ENCODE measurements around the gene GGACT.
A peak's percentile ranks its signal among the peaks of the same experiment; 100 is the strongest.

GGACT gene

DNA sequence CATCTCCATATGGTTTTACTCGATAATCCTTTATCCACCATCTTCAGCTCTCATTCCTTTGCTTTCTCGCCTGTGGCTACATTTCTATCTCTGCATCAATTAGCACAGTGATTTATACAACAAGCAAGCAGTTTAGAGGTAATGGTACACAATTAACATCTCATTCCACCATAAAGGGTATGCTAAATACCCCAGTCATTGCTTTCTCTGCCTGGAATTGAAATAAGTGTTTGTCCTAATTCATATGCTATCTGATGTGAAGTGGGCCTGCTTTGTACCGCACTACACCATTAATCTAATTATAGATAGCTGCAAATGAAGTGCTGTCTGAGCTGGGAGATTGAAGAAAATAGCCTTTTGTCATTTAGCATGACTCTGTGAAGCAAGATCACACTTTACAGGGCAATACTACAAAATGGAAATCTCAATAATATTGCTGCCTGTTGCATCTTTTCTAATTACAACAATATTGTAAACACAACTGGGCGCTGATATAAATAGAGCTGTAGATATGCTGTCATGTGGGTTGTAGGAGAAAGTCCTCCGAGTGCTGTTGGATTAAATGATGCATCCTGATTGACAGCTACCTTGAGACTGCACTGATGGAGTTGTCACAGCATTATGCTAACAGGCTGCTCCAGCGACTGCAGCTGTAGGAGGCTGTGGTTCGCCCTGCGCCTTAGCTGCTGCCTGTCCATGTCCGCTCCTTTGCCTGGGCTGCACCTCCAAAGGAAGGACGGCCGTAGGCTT is 78.2 kb downstream of the GGACT start:
- DNase-seq = no peak

- no peak for DNase-seq
Observed at GRCh38 chr13:100508996-100509395, 79.6 kb downstream of the GGACT start.

- DNase-seq = no peak
Observed at GRCh38 chr13:100508455-100508854, 80.1 kb downstream of the GGACT start.

GRCh38 chr13:100506600-100507422 is 81.8 kb downstream of the GGACT start:
- no peak for DNase-seq

- peak; percentile 16 to 26 for DNase-seq
Observed at GRCh38 chr13:100506154-100506553, 82.4 kb downstream of the GGACT start.

DNA sequence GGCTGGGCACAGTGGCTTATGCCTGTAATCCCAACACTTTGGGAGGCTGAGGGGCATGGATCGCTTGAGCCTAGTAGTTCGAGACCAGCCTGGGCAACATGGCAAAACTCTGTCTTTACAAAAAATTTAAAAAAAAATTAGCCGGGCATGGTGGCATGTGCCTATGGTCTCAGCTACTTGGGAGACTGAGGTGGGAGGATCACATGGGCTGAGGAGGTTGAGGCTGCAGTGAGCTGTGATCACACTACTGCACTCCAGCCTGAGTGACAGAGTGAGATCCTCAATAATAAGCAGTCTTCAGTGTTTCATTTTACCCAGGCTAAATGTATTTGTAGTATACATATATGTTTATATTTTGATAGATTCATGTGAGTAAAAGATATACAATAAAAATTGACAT is 85.0 kb downstream of the GGACT start:
- no peak for DNase-seq

GRCh38 chr13:100502446-100502845 is 86.1 kb downstream of the GGACT start:
- DNase-seq = no peak

DNA sequence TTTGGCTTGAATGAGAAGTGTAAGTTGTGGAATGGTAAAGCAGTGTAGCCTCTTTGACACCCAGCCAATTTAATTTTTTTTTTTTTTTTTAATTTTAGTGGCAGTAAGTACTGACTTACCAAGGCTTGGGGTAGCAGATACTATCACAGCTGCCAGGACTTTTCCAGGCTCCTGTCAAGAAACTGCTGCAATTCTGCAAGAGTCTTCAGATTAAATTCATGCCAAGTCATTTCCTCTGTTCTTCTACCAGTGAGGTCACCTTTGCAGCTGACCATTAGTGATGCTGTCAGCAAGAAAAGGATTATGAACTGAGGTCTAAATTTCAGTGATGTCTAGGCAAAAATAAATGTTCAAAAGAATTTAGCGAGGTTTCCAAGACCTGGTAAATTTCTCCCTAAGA is 91.2 kb downstream of the GGACT start:
- no peak for DNase-seq

GRCh38 chr13:100495455-100495854 is 93.1 kb downstream of the GGACT start:
- DNase-seq = no peak

GRCh38 chr13:100493418-100493817 is 95.2 kb downstream of the GGACT start:
- no peak for DNase-seq

DNA sequence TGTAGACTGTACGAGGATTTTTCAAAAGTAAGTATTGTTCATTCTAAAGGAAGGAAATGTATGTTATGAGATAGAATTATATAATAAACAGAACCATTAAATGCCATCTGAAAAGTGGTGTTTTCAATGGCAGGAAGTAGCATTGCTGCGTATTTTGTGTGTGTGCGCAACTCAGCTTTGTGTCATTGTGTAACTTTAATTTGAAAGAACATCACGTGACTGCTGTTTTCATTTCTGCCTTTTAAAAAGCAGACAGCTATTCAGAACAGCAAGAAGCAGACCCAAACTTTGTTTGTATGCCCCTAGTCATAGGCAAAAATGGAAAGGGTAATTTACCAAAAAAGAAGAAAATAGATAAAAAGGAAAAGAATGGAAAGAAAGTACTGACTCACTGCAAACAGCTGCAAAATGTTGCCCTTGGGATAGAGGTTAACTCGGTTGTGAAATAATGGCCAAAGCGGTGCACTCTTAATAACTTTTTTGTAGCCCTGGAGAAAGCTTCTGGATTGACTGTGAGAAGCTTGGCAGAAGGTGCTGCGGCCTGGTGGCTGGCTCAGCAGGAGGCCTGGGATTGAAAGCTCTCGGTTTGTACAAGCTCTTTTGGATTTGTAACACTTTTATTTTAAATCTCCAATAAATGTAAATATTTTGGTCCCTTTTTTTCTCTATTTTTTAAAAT is 97.3 kb downstream of the GGACT start:
- no peak for DNase-seq

DNA sequence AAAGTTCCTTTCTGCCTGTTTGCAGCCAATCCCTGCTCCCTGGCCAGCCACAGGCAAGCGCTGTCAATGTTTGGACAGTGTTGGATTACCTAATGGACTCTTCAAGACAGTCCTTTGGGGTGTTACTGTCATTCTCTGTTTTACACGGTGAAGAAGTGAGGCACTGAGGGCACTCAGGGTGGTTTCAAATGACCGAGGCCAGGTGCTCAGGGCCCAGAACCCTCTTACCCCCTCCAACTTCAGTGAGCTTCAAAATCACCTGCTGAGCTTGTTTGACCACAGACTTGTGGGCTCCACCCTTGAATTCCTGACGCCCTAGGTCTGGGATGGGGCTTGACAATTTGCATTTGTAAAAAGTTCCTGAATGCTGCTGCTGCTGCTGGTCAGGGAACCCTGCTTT is 97.9 kb downstream of the GGACT start:
- no peak for DNase-seq

GRCh38 chr13:100485265-100485664 is 103.3 kb downstream of the GGACT start:
- no peak for DNase-seq

DNA sequence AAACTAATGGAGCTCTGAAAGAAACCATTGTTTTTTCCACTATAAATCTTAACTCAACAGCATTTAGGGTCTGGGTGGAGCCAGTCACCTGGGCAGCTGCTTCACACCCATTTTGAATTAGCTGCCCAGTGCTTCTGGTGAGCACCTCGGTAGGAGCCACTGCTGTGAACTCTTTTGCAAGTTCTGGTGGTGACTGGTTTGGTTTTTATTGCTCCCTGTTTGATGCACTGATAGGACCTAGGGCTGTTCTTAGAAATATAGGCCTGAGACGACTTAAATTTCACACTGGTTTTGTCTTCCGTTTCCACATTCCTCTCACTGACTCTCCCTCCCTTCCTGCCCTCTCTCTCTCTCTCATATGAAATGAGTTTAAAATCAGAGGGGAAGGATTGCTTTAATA is 103.9 kb downstream of the GGACT start:
- DNase-seq = no peak

DNA sequence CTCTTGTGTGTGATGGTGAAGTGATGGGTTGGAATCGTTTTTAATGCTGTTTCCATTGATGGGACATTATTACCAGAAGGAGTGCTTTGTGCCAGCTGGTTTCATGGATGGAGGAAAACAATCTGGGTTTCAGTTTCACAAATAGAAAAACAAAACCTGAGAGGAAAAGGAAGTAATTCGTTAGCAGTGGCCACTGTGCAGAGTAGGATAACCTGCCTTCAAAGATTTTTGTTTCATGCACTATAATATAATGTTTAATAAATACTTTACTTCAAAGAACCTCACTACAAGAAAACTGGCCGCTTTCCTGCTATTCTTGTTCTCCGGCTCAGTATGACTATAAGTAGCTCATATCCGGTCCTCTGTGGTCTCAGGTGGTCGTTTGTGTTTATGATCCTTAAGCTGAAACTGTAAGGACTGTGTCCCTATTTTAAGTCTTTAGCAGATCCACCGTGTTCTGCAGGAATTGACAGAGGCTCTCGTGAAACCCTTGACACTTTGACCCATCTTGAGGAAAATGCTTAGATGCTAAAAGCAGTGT is 104.7 kb downstream of the GGACT start:
- no peak for DNase-seq

DNA sequence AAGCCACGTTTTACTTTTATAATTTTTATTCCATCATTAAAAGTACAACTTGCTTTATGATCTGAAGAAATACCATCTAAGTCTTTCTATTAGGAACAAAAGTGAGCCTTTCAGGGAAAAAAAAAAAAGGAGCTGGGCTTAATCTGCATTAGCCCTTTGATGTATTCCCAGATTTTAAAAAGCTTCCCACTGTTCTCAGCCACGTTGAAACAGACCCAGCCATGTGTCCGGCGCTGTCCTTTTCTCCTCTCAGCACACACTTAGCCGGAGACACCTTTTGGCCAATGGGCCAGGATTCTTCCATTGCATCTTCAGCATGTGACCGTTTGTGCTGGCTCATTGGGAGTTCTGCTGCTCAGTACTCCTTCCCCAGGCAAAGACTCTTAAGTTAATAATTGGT is 105.5 kb downstream of the GGACT start:
- DNase-seq = no peak

DNA sequence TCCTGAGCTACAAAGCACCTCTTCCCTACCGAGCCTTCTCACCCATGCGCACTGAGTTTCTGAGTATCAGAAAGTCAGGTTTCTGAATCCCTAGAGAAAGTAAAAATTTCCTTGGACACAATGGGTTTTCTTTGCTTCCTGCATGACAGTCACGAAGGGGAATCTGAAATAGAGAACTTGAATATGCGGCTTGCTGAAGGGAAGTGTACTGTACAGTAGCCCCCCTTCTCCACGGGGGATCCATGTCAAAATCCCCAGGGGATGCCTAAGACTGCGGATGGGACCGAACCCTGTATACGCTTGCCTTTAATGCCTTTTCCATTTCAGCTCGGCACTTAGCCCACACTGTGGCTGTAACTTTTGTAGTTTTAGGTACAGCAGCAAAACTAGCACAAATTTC is 107.9 kb downstream of the GGACT start:
- no peak for DNase-seq
